Stimulated activated CD4-positive, alpha-beta T cell treated with anti-CD3 and anti-CD28 coated beads, Interleukin-4, amount 100 ng/mL, for 48 hours (primary cell): ENCODE measurements around the gene CYP11A1.

Experiments used
- DNase-seq, 2 donors: peaks; one replicate each; pipeline ENCODE4 v3.0.0-alpha.2; 2020; ENCODE audit warnings: low read depth in 2 of 2

CYP11A1 gene

DNA sequence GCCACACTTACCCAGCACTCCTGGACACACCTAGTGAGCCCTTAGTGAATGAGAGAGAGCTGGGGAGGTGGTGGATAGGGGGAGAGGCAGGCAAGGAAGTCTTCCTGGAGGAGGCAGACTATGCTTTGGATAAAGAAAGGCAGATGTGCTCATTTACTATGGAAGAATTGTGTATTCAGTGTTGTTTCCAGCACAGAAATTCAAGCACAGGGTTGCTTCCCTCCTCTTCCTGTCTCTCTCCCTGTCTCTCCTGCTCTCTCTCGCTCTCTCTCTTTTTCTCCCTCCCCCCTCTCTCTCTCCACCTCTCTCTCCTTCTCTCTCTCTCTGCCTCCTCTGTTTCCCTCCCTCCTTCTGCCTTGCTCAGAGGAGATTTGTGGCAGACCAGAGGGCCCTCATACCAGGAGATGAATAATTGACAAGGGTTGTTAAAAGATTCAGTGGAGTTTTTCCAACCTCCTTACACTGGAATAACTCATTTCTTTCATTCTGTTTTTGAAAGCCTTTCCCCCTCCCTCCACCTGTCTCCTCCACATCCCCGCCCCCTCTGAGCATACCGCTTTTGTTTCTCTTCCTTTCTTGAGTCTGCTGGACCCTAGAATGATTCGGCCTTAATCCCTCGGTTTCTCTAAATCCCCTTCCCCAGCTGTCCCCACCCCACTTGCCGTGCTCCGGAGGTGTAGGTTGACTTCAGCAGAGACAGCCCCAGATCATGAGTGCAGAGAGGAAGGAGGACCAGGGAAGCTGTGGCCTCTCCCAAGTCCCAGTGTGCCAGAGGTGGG is 65.7 kb downstream of the CYP11A1 start:
- DNase-seq = no peak

DNA sequence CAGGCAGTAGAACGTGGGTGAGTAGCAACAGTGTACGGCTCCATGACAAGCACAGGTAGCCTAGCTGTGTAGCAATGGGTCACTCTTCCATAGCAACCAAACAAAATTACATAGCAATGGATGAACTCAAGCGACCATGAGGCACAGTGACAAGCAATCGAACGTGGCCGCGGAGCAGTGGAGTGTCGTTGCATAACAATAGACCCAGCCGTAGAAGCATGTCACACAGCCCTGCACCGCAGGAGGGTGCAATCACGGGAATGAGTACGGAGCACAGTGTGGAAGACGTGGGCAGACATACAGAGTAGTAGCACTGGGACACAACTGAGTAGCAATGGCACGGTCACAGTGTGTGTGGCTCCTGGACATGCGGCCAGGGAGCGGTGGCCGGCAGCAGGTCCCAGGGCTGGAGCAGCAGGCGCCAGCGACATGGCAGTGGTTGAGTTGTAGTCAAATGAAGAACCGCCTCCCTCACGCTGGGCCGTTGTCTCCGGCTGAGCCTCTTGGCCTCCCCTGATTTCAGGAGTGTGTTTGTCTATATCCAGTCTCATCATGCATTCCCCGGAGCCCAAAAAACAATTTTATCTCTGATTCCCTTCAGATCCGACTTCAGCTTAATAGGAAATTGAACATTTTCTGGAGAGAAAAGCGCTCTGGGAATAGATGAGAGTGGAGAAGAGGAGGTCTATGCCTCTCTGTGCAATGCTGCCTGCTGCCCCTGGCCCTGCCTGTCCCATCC is 67.2 kb downstream of the CYP11A1 start:
- no peak for DNase-seq

DNA sequence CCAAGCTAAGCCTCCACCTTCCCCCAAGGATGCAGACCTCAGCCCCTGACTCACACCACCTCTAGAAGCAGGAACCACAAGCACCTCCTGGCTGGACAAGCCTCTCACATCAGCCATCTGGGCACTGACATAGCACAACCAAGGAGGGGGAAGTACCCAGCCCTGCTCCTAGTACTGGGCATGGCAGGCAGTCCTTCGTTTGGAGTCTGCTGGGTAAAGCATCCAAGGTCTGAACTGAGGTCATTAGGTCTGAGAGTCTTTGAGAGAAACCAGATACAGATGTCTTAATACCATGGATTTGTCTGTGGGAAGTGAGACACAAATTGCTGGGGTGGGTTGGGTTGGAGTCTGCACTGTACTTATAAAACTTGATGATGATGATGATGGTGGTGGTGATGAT is 69.6 kb downstream of the CYP11A1 start:
- DNase-seq = no peak

DNA sequence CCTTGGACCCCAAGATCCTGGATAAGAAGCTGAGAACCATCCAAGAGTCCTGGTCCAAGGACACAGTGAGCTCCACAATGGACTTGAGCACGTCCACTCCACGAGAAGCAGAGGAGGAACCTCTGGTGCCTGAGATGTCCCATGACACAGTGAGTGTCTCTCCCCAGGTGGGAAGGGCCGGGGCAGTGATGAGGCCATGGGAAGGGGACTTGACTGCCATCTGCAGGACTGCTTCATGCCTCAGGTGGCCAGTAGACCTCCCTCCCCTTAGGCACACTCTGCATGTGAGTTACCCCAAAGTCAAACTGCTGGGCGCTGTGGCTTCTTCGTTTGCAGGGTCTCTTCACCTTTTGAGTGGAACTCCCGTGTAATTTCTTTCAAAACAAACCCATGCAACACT is 71.6 kb downstream of the CYP11A1 start:
- DNase-seq = no peak

DNA sequence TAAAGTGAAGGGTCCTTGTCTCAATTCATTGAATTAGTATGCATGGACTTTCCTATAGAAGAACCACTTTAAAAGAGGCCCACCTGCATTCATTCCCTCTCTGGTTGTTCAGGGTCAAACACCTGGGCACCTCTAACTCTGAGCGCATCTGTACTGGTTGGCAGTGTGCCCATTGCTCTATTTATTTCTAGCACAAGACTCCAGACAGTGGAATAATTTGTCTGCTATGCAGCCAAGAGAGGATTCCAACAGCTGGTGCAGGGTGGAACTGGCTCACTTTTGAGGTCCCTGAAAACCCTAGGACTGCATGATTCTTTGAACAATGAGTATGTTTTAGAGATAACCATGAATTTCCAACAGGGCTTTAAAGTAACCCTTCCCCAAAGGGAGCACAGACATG is 73.4 kb downstream of the CYP11A1 start:
- DNase-seq = no peak

DNA sequence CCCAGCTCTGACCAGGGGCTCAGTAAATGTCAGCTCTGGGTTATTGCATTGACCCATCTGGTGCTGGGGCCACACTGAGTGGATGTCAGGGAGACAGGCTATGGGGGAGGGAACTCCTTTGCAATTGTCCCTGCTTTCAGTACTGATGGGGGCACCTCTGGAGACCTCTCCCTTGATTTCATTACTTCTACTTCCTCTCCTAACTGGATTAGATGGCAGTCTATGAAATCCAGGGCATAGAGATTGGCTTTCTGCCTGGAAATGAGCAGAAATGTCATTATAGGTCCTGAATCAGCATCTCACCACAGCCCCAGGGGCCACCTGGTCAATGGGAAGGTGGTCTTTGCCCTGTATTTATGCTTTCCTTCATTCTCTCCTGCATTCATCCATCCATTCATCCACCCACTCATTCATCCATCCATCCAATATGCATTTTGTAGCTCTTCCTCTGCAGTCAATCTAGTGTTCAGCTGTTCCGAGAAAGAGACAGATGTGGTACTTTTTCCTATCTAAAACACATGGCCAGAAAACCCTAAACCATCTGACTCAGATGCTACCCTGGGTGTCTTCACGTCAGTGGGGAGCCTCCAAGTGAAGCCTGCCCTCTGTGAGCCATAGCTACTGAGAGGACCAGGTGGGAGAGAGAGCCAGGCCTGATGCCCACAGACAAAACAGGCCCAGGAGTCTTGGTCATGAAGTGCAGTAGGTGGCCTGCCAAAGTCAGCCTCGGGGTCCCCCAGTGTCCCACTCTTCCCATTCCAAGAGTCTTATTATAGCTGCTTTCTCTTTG is 74.2 kb downstream of the CYP11A1 start:
- no peak for DNase-seq

DNA sequence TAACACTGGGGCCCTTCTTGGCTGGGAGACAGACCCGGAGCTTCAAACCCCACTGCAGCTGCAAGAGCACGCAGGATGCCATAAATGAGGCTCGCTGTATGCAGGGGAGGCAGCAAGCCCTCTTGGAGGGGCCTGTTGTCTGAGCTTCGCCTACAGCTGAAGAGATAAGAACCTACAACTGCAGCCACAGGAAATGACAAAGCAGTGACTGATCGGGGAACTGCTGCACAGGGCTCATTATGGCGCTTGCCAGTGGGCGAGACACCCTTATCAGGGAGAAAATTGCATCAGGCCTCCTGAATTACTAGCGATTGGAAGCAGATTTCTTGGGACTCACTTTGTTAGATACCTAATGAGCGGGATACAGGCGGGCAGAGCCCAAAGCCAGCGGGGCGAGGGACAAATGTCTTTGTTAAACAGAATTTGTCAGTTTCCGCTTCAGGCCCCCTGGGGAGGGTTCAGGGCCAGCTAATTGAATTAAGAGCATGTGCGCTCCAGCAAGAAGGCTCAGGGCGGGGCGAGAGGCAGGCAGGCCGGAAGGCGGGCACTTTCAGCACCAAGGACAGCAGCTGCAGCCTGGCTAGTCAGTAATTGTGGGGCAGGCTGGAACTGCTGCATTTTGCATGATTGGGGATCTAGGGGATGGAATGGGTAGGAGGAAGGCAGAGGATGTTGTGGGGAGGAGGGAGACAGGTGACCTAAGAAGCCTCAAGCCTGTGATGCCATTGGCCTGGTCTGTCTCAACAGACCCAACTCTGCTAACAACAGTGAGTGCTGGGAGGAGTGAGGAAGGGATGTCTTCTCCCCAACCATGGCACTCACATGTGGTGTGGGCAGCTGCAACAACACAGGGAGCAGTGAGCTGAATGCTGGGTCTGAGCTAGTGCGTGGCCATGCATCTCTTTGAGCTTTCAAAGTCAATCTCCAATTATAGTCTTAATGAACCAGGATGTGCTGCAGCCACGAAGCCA is 76.1 kb downstream of the CYP11A1 start:
- peak; percentile 76 to 85 for DNase-seq

DNA sequence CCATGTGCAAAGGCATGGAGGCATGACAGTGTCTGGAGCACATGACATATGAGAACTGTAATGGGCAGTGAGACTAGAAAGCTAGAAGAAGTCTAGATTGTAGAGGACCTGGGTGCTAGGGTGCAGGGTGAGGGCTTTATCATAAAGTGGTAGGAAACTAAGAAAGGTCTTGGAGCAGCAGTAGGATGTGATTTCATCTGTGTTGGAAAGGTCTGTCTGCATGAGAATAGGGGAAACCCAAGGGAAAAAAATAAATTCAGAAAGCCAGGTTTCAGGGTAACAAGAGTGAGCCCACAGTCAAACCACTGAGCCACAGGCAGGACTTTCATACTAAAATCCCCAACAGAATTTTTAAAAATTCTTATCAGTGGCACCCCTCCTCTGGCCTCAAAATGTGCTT is 76.8 kb downstream of the CYP11A1 start:
- no peak for DNase-seq

DNA sequence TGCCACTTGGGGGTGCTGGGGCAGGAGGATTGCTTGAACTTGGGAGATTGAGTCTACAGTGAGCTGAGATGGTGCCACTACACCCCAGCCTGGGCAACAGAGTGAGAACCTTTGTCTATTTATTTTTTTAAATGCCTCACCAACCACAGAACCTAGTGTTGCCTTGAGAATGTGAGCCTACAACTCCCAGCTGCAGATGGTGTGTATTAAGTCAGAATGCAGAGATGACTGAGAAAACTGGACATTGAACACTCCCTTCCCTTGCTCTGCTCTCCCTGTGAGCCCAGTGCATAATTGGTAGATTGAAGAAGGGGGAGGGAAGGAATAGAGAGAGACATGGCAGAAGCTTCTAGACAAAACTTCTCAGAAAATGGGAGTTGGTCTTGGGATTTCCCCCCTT is 77.8 kb downstream of the CYP11A1 start:
- DNase-seq = no peak
